LHCN-M2 (cell line): ENCODE results near the gene SHOX. TPM values are rescaled to one million over a fixed set of nuclear protein-coding genes. Genes with fewer than 3 reads are reported as not detected.

Experiments used
- total RNA-seq: library from RNA; depleted of rRNA; stranded (reverse); fragments of >200 nt; gene quantifications from 2 replicates; pipeline ENCODE4 v1.2.3, GENCODE V29; 2014; rRNA removed

Gene SHOX
- total RNA-seq, 1 experiment from 2014 or later = not detected

Other genes with a start within 250 kb of the SHOX start
- 21.2 and 23.6 TPM in 2 replicates for gene PPP2R3B, start 243.9 kb upstream of the SHOX start, total RNA-seq